Cardiac fibroblast (primary cell): ENCODE measurements around the gene SPSB1.
A peak's percentile ranks its signal among the peaks of the same experiment; 100 is the strongest.

Experiments
- DNase-seq, 2 donors: peaks; one replicate each; pipeline versions ENCODE4 v3.0.0 to v3.0.0-alpha.2; 2010; ENCODE audit warnings: low read depth in 2 of 2
- H3K4me3 ChIP-seq, 2 donors: replicated peaks in 1 of 2; 1 replicate in 1 of 2; 2 replicates in 1 of 2; pipeline ENCODE4 v1.5.1; 2011; ENCODE audit warnings: low read depth in 2 of 2, low read length in 2 of 2, mild to moderate bottlenecking in 2 of 2, moderate library complexity in 1 of 2
- CTCF ChIP-seq: IDR thresholded peaks from one replicate; pipeline ENCODE4 v1.5.1; 2011; ENCODE audit warnings: low read depth, mild to moderate bottlenecking, low read length, inconsistent platforms

The SPSB1 gene

GRCh38 chr1:9270290-9270883, 22.3 kb upstream of the SPSB1 start:
- no peak for DNase-seq
- no peak for TF ChIP-seq CTCF
- H3K4me3 ChIP-seq = no peak overlapping the region

GRCh38 chr1:9271283-9271682, 21.4 kb upstream of the SPSB1 start:
- no peak overlapping the region for H3K4me3 ChIP-seq
- no peak for DNase-seq
- no peak for TF ChIP-seq CTCF

GRCh38 chr1:9271861-9272595, 20.7 kb upstream of the SPSB1 start:
- H3K4me3 ChIP-seq = no peak overlapping the region
- no peak for DNase-seq
- TF ChIP-seq CTCF = no peak

GRCh38 chr1:9273177-9273576, 19.5 kb upstream of the SPSB1 start:
- no peak for TF ChIP-seq CTCF
- no peak for DNase-seq
- no peak overlapping the region for H3K4me3 ChIP-seq

- TF ChIP-seq CTCF = no peak
- DNase-seq = peak in 1 of 2 donors; percentile 29
- no peak overlapping the region for H3K4me3 ChIP-seq
These were observed 17.5 kb upstream of the SPSB1 start for GRCh38 chr1:9275161-9275560.

- peak; percentile 56 to 83 for DNase-seq
- no peak for TF ChIP-seq CTCF
- no peak overlapping the region for H3K4me3 ChIP-seq
These were observed 17.1 kb upstream of the SPSB1 start for GRCh38 chr1:9275567-9276034.
